Cardiac muscle cell (in vitro differentiated cells and primary cell): ENCODE measurements around the gene DUSP16. TPM values are rescaled to one million over a fixed set of nuclear protein-coding genes. Genes with fewer than 3 reads are reported as not detected.
"Not testable (repeated sequence)": the region's sequence is repeated elsewhere in the genome, so short reads cannot be mapped to it uniquely, and the experiment has no call there.

Experiments used
- DNase-seq, 2 donors: peaks; one replicate each; pipeline versions ENCODE4 v3.0.0 to v3.0.0-alpha.2; 2010 to 2017; ENCODE audit warnings: low read depth in 1 of 2, low spot score in 1 of 2
- H3K27ac ChIP-seq: fragments of 200-600 bp; sonication (generic); 2 replicates; pipeline ENCODE4 v1.5.1; 2016
- H3K27me3 ChIP-seq: fragments of 200-600 bp; sonication (generic); 2 replicates; pipeline ENCODE4 v1.6.0; 2016; ENCODE audit warnings: control low read depth
- H3K36me3 ChIP-seq: fragments of 200-600 bp; sonication (generic); 2 replicates; pipeline ENCODE4 v1.5.1; 2016; ENCODE audit warnings: control low read depth
- H3K4me1 ChIP-seq: fragments of 200-600 bp; sonication (generic); 2 replicates; pipeline ENCODE4 v1.8.1; 2017; ENCODE audit warnings: low read depth, mild to moderate bottlenecking, mixed run types
- H3K4me3 ChIP-seq: fragments of 200-600 bp; sonication (generic); 2 replicates; pipeline ENCODE4 v1.5.1; 2016; ENCODE audit warnings: mild to moderate bottlenecking
- H3K9me3 ChIP-seq: fragments of 200-600 bp; sonication (generic); 2 replicates; pipeline ENCODE4 v1.5.1; 2017; ENCODE audit warnings: low read depth, mild to moderate bottlenecking, control low read depth
- CTCF ChIP-seq: IDR thresholded peaks from 2 replicates; pipeline ENCODE4 v1.5.1; 2012; ENCODE audit warnings: low read depth, mild to moderate bottlenecking, low read length
- polyA plus RNA-seq: library from polyadenylated mRNA; unstranded; fragments of >200 nt; fragmentation: Nextera tagmentation; extraction: Ambion mirVana; gene quantifications from 2 replicates; pipeline ENCODE4 v1.2.1, GENCODE V29; 2016
- total RNA-seq: library from RNA; depleted of rRNA; stranded (reverse); fragments of >200 nt; gene quantifications from 2 replicates; pipeline ENCODE4 v1.2.3, GENCODE V29; 2016

The DUSP16 gene
- total and polyA plus RNA-seq, 2 experiments from 2014 or later = 5.9 to 28.1 TPM

GRCh38 chr12:12582193-12582881 lies 19.7 kb upstream of the DUSP16 start:
- H3K27me3 ChIP-seq = no peaks in the 10 kb centered on the region
- no peaks in the 10 kb centered on the region for H3K36me3 ChIP-seq
- H3K27ac ChIP-seq = no peak overlapping the region
- no peak for TF ChIP-seq CTCF
- DNase-seq = no peak
- H3K4me1 ChIP-seq = no peaks in the 10 kb centered on the region
- H3K4me3 ChIP-seq = no peak overlapping the region
- no peaks in the 10 kb centered on the region for H3K9me3 ChIP-seq

GRCh38 chr12:12580716-12581115 lies 18.1 kb upstream of the DUSP16 start:
- not testable (repeated sequence) for H3K4me1 ChIP-seq, H3K27ac ChIP-seq, H3K4me3 ChIP-seq, DNase-seq, H3K9me3 ChIP-seq, H3K27me3 ChIP-seq, H3K36me3 ChIP-seq

GRCh38 chr12:12577786-12578185 lies 15.1 kb upstream of the DUSP16 start:
- H3K4me3 ChIP-seq = no peak overlapping the region
- H3K36me3 ChIP-seq = no peaks in the 10 kb centered on the region
- no peaks in the 10 kb centered on the region for H3K4me1 ChIP-seq
- no peaks in the 10 kb centered on the region for H3K9me3 ChIP-seq
- H3K27ac ChIP-seq = no peak overlapping the region
- DNase-seq = no peak
- TF ChIP-seq CTCF = no peak
- no peaks in the 10 kb centered on the region for H3K27me3 ChIP-seq

GRCh38 chr12:12572659-12573058 lies 10.0 kb upstream of the DUSP16 start:
- DNase-seq = no peak
- Histone ChIP-seq H3K36me3 (no peaks in the 10 kb centered on the region), H3K4me1 (no peaks in the 10 kb centered on the region), H3K27me3 (no peaks in the 10 kb centered on the region), H3K4me3 (no peak overlapping the region), H3K9me3 (no peaks in the 10 kb centered on the region), H3K27ac (no peak overlapping the region)
- TF ChIP-seq CTCF = no peak

GRCh38 chr12:12565971-12566370 lies 3.3 kb upstream of the DUSP16 start:
- not testable (repeated sequence) for H3K4me1 ChIP-seq, H3K36me3 ChIP-seq, H3K27ac ChIP-seq, H3K9me3 ChIP-seq, H3K27me3 ChIP-seq, H3K4me3 ChIP-seq, DNase-seq

GRCh38 chr12:12564911-12565310 lies 2.2 kb upstream of the DUSP16 start:
- no peaks in the 10 kb centered on the region for H3K36me3 ChIP-seq
- no peak for TF ChIP-seq CTCF

More at GRCh38 chr12:12564911-12565310, 2.2 kb upstream of the DUSP16 start:
- DNase-seq = no peak
- Histone ChIP-seq H3K4me1 (peaks cover 15% of the 10 kb centered on the region), H3K9me3 (no peaks in the 10 kb centered on the region), H3K4me3 (no peak overlapping the region), H3K27me3 (no peaks in the 10 kb centered on the region), H3K27ac (no peak overlapping the region)
